ENCODE data around the gene FAM83B. TPM values are rescaled to one million over a fixed set of nuclear protein-coding genes. Genes with fewer than 3 reads are reported as not detected.
"Not testable (repeated sequence)": the region's sequence is repeated elsewhere in the genome, so short reads cannot be mapped to it uniquely, and the experiment has no call there.

FAM83B gene
- polyA plus RNA-seq, 2 of the 4 experiments (the other 2 are of a cell fraction), result 0.03 to 0.09 TPM

- Histone ChIP-seq H3K4me3 (no peak overlapping the region), H3K4me2 (no peak overlapping the region), H3K9me3 (no peaks in the 10 kb centered on the region), H3K27ac (no peak overlapping the region), H3K4me1 (no peaks in the 10 kb centered on the region)
- FAIRE-seq (no peak), ATAC-seq (no peak), DNase-seq (ENCODE audit: low read depth in 1 of 2, low spot score in 1 of 2) (no peak)
- TF ChIP-seq TP53 (CRISPR knock-in tag; IDR thresholded peaks at IDR 0.05), result no peak
- TF ChIP-seq CHD4 (IDR thresholded peaks at IDR 0.05; ENCODE audit: borderline replicate concordance), result no peak
- TF ChIP-seq RAD21 (conservative IDR thresholded peaks at IDR 0.05 in 1 of 2, IDR thresholded peaks at IDR 0.05 in 1 of 2), result no peak
- TF ChIP-seq MYC (IDR thresholded peaks at IDR 0.05; ENCODE audit: borderline replicate concordance, low read length), result no peak
- no peak for TF ChIP-seq RNF2 (IDR thresholded peaks at IDR 0.05; ENCODE audit: borderline replicate concordance, low read depth)
- TF ChIP-seq ELK1 (IDR thresholded peaks at IDR 0.05; ENCODE audit: low read depth, low read length), result no peak
- no peak for TF ChIP-seq PHF8 (IDR thresholded peaks at IDR 0.05; ENCODE audit: borderline replicate concordance, low read depth)
- CTCF ChIA-PET, result no interaction called here
- 74% methylated on average over 4 of the region's 4 CpGs for WGBS (ENCODE audit: missing lambda C conversion rate)
- POLR2A ChIA-PET, result no interaction called here
These were observed 113.2 kb downstream of the FAM83B start for GRCh38 chr6:54959820-54960219.

- H3K4me1 ChIP-seq; H3K4me2 ChIP-seq; CTCF ChIA-PET; H3K4me3 ChIP-seq; H3K27ac ChIP-seq; ATAC-seq; H3K9me3 ChIP-seq; POLR2A ChIA-PET; DNase-seq (ENCODE audit: low read depth in 1 of 2, low spot score in 1 of 2); FAIRE-seq: not testable (repeated sequence)
- 73% methylated on average over 23 of the region's 23 CpGs for WGBS (ENCODE audit: missing lambda C conversion rate)
These were observed 114.8 kb downstream of the FAM83B start for GRCh38 chr6:54961372-54961771.

- no peak for FAIRE-seq
- peak in 1 of 2 experiments; percentile 14 for DNase-seq (ENCODE audit: low read depth in 1 of 2, low spot score in 1 of 2)
These were observed 123.8 kb downstream of the FAM83B start for GRCh38 chr6:54970337-54970736.

GRCh38 chr6:54971825-54972224, 125.3 kb downstream of the FAM83B start:
- TF ChIP-seq POLR2A (IDR thresholded peaks at IDR 0.05; ENCODE audit: low read length), result no peak
- no peak for TF ChIP-seq E2F6 (IDR thresholded peaks at IDR 0.05; ENCODE audit: borderline replicate concordance, low read depth)
- no peak for TF ChIP-seq MAX (IDR thresholded peaks at IDR 0.05)
- no peak for TF ChIP-seq FOXS1 (CRISPR knock-in tag; IDR thresholded peaks at IDR 0.05)
- no peaks in the 10 kb centered on the region for H3K4me1 ChIP-seq
- no peak overlapping the region for H3K4me3 ChIP-seq
- DNase-seq (ENCODE audit: low read depth in 1 of 2, low spot score in 1 of 2), result no peak
- no peaks in the 10 kb centered on the region for H3K9me3 ChIP-seq
- H3K4me2 ChIP-seq, result no peak overlapping the region
- H3K27ac ChIP-seq, result no peak overlapping the region
- no peak for ATAC-seq
- ChIA-PET CTCF (no interaction called here), POLR2A (no interaction called here)
- FAIRE-seq, result no peak
- 38% methylated on average over 2 of the region's 2 CpGs for WGBS (ENCODE audit: missing lambda C conversion rate)

More at GRCh38 chr6:54970337-54970736, 123.8 kb downstream of the FAM83B start:
- no peak overlapping the region for H3K27ac ChIP-seq
- 8% methylated on average over 3 of the region's 3 CpGs for WGBS (ENCODE audit: missing lambda C conversion rate)
- H3K9me3 ChIP-seq, result no peaks in the 10 kb centered on the region
- POLR2A ChIA-PET, result no interaction called here
- H3K4me2 ChIP-seq, result no peak overlapping the region
- no peak for TF ChIP-seq HMGXB4 (CRISPR knock-in tag; IDR thresholded peaks at IDR 0.05; ENCODE audit: borderline replicate concordance)
- TF ChIP-seq NR3C1 (IDR thresholded peaks at IDR 0.05), result no peak
- no peak for TF ChIP-seq FOSL2 (IDR thresholded peaks at IDR 0.05)
- peak; percentile 59 for TF ChIP-seq FOSL2 (CRISPR knock-in tag; IDR thresholded peaks at IDR 0.05)
- TF ChIP-seq POLR2AphosphoS2 (conservative IDR thresholded peaks at IDR 0.05; ENCODE audit: low read length), result no peak
- H3K4me3 ChIP-seq, result no peak overlapping the region
- CTCF ChIA-PET, result no interaction called here
- no peak for ATAC-seq
- no peaks in the 10 kb centered on the region for H3K4me1 ChIP-seq

- DNase-seq (ENCODE audit: low read depth in 1 of 2, low spot score in 1 of 2); H3K4me1 ChIP-seq; H3K4me3 ChIP-seq; FAIRE-seq; H3K4me2 ChIP-seq; POLR2A ChIA-PET; H3K9me3 ChIP-seq; H3K27ac ChIP-seq; CTCF ChIA-PET; ATAC-seq: not testable (repeated sequence)
- WGBS (ENCODE audit: missing lambda C conversion rate), result no CpG with 5 or more reads among the region's 24 CpGs
These were observed 132.6 kb downstream of the FAM83B start for GRCh38 chr6:54979161-54979560.

Measured in A549 (cell line).